Body of pancreas (tissue), 4 donors: ENCODE measurements around the gene NARF.

ENCODE experiments used
- POLR2A ChIP-seq, 3 donors: fragments of 450-650 bp; IDR thresholded peaks; one replicate each; pipeline ENCODE4 v1.6.1; 2016; ENCODE audit warnings: antibody characterized with exemption in 3 of 3, mild to moderate bottlenecking in 2 of 3
- TF ChIP-seq, protein P1 (sequence below), 7 experiments: fragments of 450-650 bp in 4 of 7; fragments of 200-600 bp in 3 of 7; sonication (generic) in 3 of 7; IDR thresholded peaks; one replicate each; pipeline ENCODE4 v1.5.1; 2016 to 2019; ENCODE audit warnings: antibody characterized with exemption in 7 of 7

DNA sequence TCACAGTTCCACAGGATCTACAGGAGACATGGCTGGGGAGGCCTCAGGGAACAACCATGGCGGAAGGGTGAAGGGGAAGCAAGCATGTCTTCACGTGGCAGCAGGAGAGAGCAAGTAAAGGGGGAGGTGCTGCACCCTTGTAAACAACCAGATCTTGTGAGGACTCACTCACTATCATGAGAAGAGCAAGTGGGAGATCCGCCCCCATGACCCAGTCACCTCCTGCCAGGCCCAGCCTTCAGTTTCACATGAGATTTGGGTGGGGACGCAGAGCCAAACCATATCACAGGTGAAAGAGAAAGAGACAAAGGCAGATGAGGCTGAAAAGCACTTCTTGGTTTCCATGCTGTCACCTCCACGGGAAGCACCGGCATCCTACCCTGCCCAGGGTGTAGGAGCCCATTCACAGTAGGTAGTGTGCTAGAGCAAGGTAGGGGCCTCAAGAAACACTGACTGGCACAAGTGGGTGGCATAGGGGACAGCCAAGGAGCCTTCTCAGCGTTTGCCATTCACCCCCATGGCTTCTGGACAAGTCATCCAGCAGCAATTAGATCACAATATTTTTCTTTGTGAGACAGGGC, 6.6 kb downstream of the NARF start:
- TF ChIP-seq, protein P1, sequence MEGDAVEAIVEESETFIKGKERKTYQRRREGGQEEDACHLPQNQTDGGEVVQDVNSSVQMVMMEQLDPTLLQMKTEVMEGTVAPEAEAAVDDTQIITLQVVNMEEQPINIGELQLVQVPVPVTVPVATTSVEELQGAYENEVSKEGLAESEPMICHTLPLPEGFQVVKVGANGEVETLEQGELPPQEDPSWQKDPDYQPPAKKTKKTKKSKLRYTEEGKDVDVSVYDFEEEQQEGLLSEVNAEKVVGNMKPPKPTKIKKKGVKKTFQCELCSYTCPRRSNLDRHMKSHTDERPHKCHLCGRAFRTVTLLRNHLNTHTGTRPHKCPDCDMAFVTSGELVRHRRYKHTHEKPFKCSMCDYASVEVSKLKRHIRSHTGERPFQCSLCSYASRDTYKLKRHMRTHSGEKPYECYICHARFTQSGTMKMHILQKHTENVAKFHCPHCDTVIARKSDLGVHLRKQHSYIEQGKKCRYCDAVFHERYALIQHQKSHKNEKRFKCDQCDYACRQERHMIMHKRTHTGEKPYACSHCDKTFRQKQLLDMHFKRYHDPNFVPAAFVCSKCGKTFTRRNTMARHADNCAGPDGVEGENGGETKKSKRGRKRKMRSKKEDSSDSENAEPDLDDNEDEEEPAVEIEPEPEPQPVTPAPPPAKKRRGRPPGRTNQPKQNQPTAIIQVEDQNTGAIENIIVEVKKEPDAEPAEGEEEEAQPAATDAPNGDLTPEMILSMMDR (IDR thresholded peaks at IDR 0.05): no peak
- TF ChIP-seq POLR2A (IDR thresholded peaks at IDR 0.05): no peak
